H1 (cell line): ENCODE measurements around the gene MEI1. TPM values are rescaled to one million over a fixed set of nuclear protein-coding genes. Genes with fewer than 3 reads are reported as not detected.

ENCODE experiments used
- E2F6 ChIP-seq: IDR thresholded peaks from 2 replicates; pipeline ENCODE4 v1.6.1; 2012; ENCODE audit warnings: inconsistent platforms
- EZH2 ChIP-seq: fragments of 200-600 bp; sonication (generic); IDR thresholded peaks from 2 replicates; pipeline ENCODE4 v1.7.1; 2012; ENCODE audit warnings: low read depth, mild to moderate bottlenecking, moderate library complexity, low read length, inconsistent platforms; ENCODE audit not compliant: severe bottlenecking
- KDM5A ChIP-seq: fragments of 200-600 bp; IDR thresholded peaks from 2 replicates; pipeline ENCODE4 v1.7.1; 2012; ENCODE audit warnings: mild to moderate bottlenecking, low read length, inconsistent platforms, mixed read lengths
- RAD21 ChIP-seq, 2 experiments: IDR thresholded peaks in 1 of 2; conservative IDR thresholded peaks in 1 of 2; 2 replicates each; pipeline ENCODE4 v1.6.1; 2011; ENCODE audit warnings: low read depth in 2 of 2, low read length in 2 of 2, improper control_type of control experiment in 1 of 2, inconsistent platforms in 1 of 2, mild to moderate bottlenecking in 1 of 2, moderate library complexity in 1 of 2
- SRF ChIP-seq: IDR thresholded peaks from 2 replicates; pipeline ENCODE4 v1.6.1; 2011; ENCODE audit warnings: mild to moderate bottlenecking, low read depth, low read length, moderate library complexity
- polyA plus RNA-seq, 7 experiments: library from polyadenylated mRNA; depleted of rRNA in 3 of 7; stranded (reverse) in 5 of 7; unstranded in 2 of 7; fragments of >200 nt in 5 of 7; fragments of 200-250 nt in 2 of 7; gene quantifications; 1 replicate in 5 of 7; 2 replicates in 1 of 7; 4 replicates in 1 of 7; pipeline versions ENCODE4 v1.2.1 to v1.2.3, GENCODE V29; 2011 to 2013; ENCODE audit warnings: missing spikeins in 2 of 7, mixed read lengths in 2 of 7
- total RNA-seq: library from RNA; stranded (reverse); fragmentation: NEBNext Ultra II Directional; extraction: Animal tissue kit (Norgen Biotek cat#: 25700); gene quantifications from 2 replicates; pipeline ENCODE4 v1.2.1, GENCODE V29; 2021

Gene MEI1
- total and polyA plus RNA-seq, 2 of the 8 experiments (the other 6 are each of a cell fraction or from before 2014, with no cell fraction given) = 0.27 to 0.54 TPM

GRCh38 chr22:41826021-41826420 lies 126.7 kb downstream of the MEI1 start (continued):
- TF ChIP-seq RAD21 (IDR thresholded peaks at IDR 0.05 in 1 of 2, conservative IDR thresholded peaks at IDR 0.05 in 1 of 2; ENCODE audit: low read depth in 2 of 2, low read length in 2 of 2) (no peak), KDM5A (no peak), EZH2 (no peak), E2F6 (no peak), SRF (no peak)
- TF ChIP-seq, all 59 proteins: peak for 0
